Measurements from ENCODE around the gene MIER2.

DNA sequence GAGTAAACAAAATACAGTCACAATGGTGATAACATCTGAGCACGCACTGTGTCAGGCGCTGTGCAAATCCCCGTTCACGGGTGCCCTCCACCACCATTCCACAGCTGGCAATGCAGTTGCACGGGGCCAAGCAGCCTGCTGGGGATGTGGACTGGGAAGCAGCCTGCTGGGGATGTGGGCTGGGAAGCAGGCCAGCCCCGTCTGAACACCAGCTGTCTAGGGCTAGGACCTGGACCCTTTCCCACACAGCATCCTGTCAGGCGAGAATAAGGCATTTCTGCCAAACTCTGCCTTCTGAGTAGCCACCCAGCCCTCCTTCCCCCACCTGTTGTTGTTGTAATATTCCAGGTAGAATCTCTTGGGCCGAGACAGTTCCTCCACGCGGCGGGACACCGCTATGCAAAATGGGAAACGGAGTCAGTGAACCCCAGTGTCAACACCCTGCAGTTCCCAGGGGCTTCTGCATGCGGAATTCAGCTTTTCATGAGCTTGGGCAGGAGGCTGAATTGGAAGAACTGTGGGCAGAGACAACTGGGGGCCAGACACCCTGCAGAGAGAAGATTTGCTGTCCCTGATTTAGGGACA, 27.8 kb upstream of the MIER2 start:
- TF ChIP-seq, protein P1, sequence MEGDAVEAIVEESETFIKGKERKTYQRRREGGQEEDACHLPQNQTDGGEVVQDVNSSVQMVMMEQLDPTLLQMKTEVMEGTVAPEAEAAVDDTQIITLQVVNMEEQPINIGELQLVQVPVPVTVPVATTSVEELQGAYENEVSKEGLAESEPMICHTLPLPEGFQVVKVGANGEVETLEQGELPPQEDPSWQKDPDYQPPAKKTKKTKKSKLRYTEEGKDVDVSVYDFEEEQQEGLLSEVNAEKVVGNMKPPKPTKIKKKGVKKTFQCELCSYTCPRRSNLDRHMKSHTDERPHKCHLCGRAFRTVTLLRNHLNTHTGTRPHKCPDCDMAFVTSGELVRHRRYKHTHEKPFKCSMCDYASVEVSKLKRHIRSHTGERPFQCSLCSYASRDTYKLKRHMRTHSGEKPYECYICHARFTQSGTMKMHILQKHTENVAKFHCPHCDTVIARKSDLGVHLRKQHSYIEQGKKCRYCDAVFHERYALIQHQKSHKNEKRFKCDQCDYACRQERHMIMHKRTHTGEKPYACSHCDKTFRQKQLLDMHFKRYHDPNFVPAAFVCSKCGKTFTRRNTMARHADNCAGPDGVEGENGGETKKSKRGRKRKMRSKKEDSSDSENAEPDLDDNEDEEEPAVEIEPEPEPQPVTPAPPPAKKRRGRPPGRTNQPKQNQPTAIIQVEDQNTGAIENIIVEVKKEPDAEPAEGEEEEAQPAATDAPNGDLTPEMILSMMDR (IDR thresholded peaks at IDR 0.05) = no peak
- no peak for TF ChIP-seq EZH2 (IDR thresholded peaks at IDR 0.05; ENCODE audit: borderline replicate concordance, insufficient read depth, low read depth, low read length, poor library complexity, severe bottlenecking)

All from B cell (primary cell).